Measurements from ENCODE around the gene HOOK1.

DNA sequence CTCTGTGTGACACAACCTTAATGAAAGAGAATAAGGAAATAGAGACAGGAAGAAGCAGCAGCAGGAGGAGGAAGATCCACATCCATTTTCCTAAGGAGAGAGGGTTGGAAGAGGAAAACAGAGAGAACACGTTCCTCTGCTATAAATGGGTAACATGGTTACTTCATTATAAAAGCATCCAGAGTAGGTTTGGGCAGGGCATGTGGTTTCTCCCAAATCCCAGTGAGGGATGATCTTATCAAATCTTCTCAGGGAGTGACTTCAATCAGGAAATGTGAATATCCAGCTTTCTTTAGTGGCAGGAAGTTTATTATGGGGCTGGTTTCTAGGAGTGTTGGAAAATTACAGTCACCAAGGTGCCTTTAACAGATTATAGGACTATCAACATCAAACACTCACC lies 100.8 kb downstream of the HOOK1 start:
- TF ChIP-seq, protein P1, sequence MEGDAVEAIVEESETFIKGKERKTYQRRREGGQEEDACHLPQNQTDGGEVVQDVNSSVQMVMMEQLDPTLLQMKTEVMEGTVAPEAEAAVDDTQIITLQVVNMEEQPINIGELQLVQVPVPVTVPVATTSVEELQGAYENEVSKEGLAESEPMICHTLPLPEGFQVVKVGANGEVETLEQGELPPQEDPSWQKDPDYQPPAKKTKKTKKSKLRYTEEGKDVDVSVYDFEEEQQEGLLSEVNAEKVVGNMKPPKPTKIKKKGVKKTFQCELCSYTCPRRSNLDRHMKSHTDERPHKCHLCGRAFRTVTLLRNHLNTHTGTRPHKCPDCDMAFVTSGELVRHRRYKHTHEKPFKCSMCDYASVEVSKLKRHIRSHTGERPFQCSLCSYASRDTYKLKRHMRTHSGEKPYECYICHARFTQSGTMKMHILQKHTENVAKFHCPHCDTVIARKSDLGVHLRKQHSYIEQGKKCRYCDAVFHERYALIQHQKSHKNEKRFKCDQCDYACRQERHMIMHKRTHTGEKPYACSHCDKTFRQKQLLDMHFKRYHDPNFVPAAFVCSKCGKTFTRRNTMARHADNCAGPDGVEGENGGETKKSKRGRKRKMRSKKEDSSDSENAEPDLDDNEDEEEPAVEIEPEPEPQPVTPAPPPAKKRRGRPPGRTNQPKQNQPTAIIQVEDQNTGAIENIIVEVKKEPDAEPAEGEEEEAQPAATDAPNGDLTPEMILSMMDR (IDR thresholded peaks at IDR 0.05), result no peak
- TF ChIP-seq POLR2AphosphoS5 (IDR thresholded peaks at IDR 0.05), result no peak

Data from gastroesophageal sphincter (tissue), 3 donors.